ENCODE results near the gene ACRV1.

DNA sequence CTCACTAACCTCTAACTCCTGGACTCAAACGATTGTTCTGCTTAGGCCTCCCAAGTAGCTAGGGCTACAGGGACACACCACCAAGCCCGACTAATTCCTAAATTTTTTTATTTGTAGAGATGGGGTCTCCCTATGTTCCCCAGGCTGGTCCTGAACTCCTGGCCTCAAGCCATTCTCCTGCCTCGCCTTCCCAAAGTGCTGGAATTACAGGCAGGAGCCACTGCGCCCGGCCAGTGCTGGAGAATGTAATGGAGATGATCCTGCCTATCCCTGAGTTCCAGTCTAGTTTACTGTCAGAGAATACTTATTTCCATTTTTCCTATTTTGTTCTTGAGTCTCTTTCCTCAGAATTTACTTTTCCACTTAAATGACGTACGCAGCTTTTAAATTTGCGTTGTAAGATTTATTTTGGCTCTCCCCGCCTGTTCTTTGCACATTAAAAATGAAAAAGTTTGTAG lies 55.9 kb downstream of the ACRV1 start, which contains the start of gene CHEK1:
- no peak for TF ChIP-seq POLR2A (IDR thresholded peaks at IDR 0.05)
- TF ChIP-seq, protein P1, sequence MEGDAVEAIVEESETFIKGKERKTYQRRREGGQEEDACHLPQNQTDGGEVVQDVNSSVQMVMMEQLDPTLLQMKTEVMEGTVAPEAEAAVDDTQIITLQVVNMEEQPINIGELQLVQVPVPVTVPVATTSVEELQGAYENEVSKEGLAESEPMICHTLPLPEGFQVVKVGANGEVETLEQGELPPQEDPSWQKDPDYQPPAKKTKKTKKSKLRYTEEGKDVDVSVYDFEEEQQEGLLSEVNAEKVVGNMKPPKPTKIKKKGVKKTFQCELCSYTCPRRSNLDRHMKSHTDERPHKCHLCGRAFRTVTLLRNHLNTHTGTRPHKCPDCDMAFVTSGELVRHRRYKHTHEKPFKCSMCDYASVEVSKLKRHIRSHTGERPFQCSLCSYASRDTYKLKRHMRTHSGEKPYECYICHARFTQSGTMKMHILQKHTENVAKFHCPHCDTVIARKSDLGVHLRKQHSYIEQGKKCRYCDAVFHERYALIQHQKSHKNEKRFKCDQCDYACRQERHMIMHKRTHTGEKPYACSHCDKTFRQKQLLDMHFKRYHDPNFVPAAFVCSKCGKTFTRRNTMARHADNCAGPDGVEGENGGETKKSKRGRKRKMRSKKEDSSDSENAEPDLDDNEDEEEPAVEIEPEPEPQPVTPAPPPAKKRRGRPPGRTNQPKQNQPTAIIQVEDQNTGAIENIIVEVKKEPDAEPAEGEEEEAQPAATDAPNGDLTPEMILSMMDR (IDR thresholded peaks at IDR 0.05) = no peak
